IMR-90 (cell line): ENCODE data around the gene ZBTB7B. TPM values are rescaled to one million over a fixed set of nuclear protein-coding genes. Genes with fewer than 3 reads are reported as not detected.
A peak's percentile ranks its signal among the peaks of the same experiment; 100 is the strongest.

Experiments
- ATAC-seq: fragments of 200-7000 bp; cut with Tn5 transposase; 2 replicates; pipeline ENCODE4 v1.9.1; 2020; ENCODE audit warnings: low read depth, mild to moderate bottlenecking, moderate library complexity
- BruUV-seq: library from RNA; stranded (reverse); fragments of 400-500 nt; replicated peaks from 2 replicates; lab custom pipeline; 2021; lab: Mats Ljungman, UMichigan
- CTCF ChIA-PET: fragments of 300-600 bp; formaldehyde crosslinking; extraction: SDS; loops from one replicate; lab custom pipeline; 2021; ENCODE audit warnings: antibody characterized with exemption; lab: Yijun Ruan, JAX
- POLR2A ChIA-PET: fragments of 300-600 bp; sonication (Branson Sonifier 250); formaldehyde crosslinking; loops from one replicate; lab custom pipeline; 2022; ENCODE audit warnings: antibody characterized with exemption; ENCODE audit not compliant: unreplicated experiment; lab: Charles Lee
- DNase-seq: peaks from one replicate; pipeline ENCODE4 v3.0.0; 2013
- H2AFZ ChIP-seq: replicated peaks from 2 replicates; pipeline ENCODE3; 2013; ENCODE audit warnings: low read length, mild to moderate bottlenecking; ENCODE audit not compliant: poor library complexity
- H2AK5ac ChIP-seq: 2 replicates; pipeline ENCODE4 v1.6.1; 2013; ENCODE audit warnings: low read depth, low read length, inconsistent platforms
- H2AK9ac ChIP-seq: replicated peaks from 2 replicates; pipeline ENCODE3; 2013; ENCODE audit warnings: mild to moderate bottlenecking, low read depth, low read length, moderate library complexity; ENCODE audit not compliant: poor library complexity
- H2BK120ac ChIP-seq: 2 replicates; pipeline ENCODE4 v1.6.1; 2013; ENCODE audit warnings: low read depth, low read length, inconsistent platforms
- H2BK15ac ChIP-seq: 3 replicates; pipeline ENCODE4 v1.6.1; 2013; ENCODE audit warnings: low read depth, low read length, inconsistent platforms
- H2BK20ac ChIP-seq: 2 replicates; pipeline ENCODE4 v1.6.1; 2013; ENCODE audit warnings: low read depth, mild to moderate bottlenecking, inconsistent platforms, low read length, moderate library complexity
- H2BK5ac ChIP-seq: 2 replicates; pipeline ENCODE4 v1.6.1; 2013; ENCODE audit warnings: mild to moderate bottlenecking, low read depth, low read length, inconsistent platforms; ENCODE audit not compliant: poor library complexity, severe bottlenecking
- H3K14ac ChIP-seq: replicated peaks from 2 replicates; pipeline ENCODE4 v1.6.1; 2013; ENCODE audit warnings: low read depth, low read length, inconsistent platforms
- H3K18ac ChIP-seq: 2 replicates; pipeline ENCODE4 v1.6.1; 2013; ENCODE audit warnings: low read depth, low read length, control low read depth
- H3K23ac ChIP-seq: 2 replicates; pipeline ENCODE4 v1.6.1; 2013; ENCODE audit warnings: low read depth, low read length, inconsistent platforms
- H3K27ac ChIP-seq: 2 replicates; pipeline ENCODE4 v1.5.1; 2013; ENCODE audit warnings: mild to moderate bottlenecking, control low read depth, low read length; ENCODE audit not compliant: insufficient read depth
- H3K27me3 ChIP-seq: 2 replicates; pipeline ENCODE4 v1.6.1; 2013; ENCODE audit warnings: low read length; ENCODE audit not compliant: control insufficient read depth, insufficient read depth
- H3K36me3 ChIP-seq: 2 replicates; pipeline ENCODE4 v1.6.1; 2013; ENCODE audit warnings: low read length, mixed read lengths; ENCODE audit not compliant: control insufficient read depth, insufficient read depth
- H3K4ac ChIP-seq: 2 replicates; pipeline ENCODE4 v1.6.1; 2013; ENCODE audit warnings: low read depth, low read length, inconsistent platforms
- H3K4me1 ChIP-seq: 2 replicates; pipeline ENCODE4 v1.6.1; 2013; ENCODE audit warnings: low read length, mixed read lengths; ENCODE audit not compliant: control insufficient read depth, insufficient read depth
- H3K4me2 ChIP-seq: 2 replicates; pipeline ENCODE4 v1.6.1; 2013; ENCODE audit warnings: low read depth, mild to moderate bottlenecking, control low read depth, low read length, moderate library complexity
- H3K4me3 ChIP-seq: 2 replicates; pipeline ENCODE4 v1.5.1; 2013; ENCODE audit warnings: low read depth, mild to moderate bottlenecking, control low read depth, low read length, moderate library complexity; ENCODE audit not compliant: insufficient read depth
- H3K56ac ChIP-seq: 2 replicates; pipeline ENCODE4 v1.6.1; 2013; ENCODE audit warnings: low read length, inconsistent platforms; ENCODE audit not compliant: insufficient read depth; ENCODE audit errors: extremely low read depth
- H3K79me1 ChIP-seq, 2 experiments: 2 replicates each; pipeline ENCODE4 v1.6.1; 2013; ENCODE audit warnings: low read length in 2 of 2, inconsistent platforms in 1 of 2, low read depth in 1 of 2
- H3K9ac ChIP-seq: 2 replicates; pipeline ENCODE4 v1.6.1; 2013; ENCODE audit warnings: low read depth, low read length, control low read depth
- H3K9me1 ChIP-seq: 2 replicates; pipeline ENCODE4 v1.6.1; 2013; ENCODE audit warnings: low read length, inconsistent platforms; ENCODE audit not compliant: insufficient read depth
- H3K9me3 ChIP-seq: 2 replicates; pipeline ENCODE4 v1.6.1; 2013; ENCODE audit warnings: low read length; ENCODE audit not compliant: control insufficient read depth, insufficient read depth
- H4K20me1 ChIP-seq: 2 replicates; pipeline ENCODE4 v1.6.1; 2013; ENCODE audit warnings: low read length, inconsistent platforms; ENCODE audit not compliant: insufficient read depth
- H4K5ac ChIP-seq: 2 replicates; pipeline ENCODE4 v1.6.1; 2013; ENCODE audit warnings: mild to moderate bottlenecking, low read depth, low read length, control low read depth
- H4K8ac ChIP-seq, 2 experiments: 2 replicates each; pipeline ENCODE4 v1.6.1; 2013; ENCODE audit warnings: low read depth in 2 of 2, low read length in 2 of 2, control low read depth in 1 of 2, inconsistent platforms in 1 of 2
- H4K91ac ChIP-seq: 2 replicates; pipeline ENCODE4 v1.6.1; 2013; ENCODE audit warnings: low read depth, low read length, inconsistent platforms; ENCODE audit not compliant: insufficient read depth
- CTCF ChIP-seq: conservative IDR thresholded peaks from 2 replicates; pipeline ENCODE4 v1.5.1; 2012; ENCODE audit warnings: mild to moderate bottlenecking, low read depth, low read length, improper control_type of control experiment
- ELK1 ChIP-seq: fragments of 150-350 bp; IDR thresholded peaks from 2 replicates; pipeline ENCODE4 v1.6.1; 2016; ENCODE audit warnings: low read depth, mild to moderate bottlenecking, low read length, moderate library complexity, borderline replicate concordance
- WGBS, 2 experiments: methylation state at CpG; one replicate each; pipeline versions ENCODE4 v1.1.5 to v1.1.7; 2013; ENCODE audit warnings: missing lambda C conversion rate in 2 of 2; ENCODE audit not compliant: insufficient read length in 1 of 2; ENCODE audit errors: extremely low coverage in 2 of 2; 5-methylcytosine and 5-hydroxymethylcytosine counted together
- dilution Hi-C: fragments of 300-500 bp; cut with HindIII; formaldehyde crosslinking; loops from one replicate; pipeline ENCODE4 v1.14.3; 2018; ENCODE audit warnings: low sequenced_read_pairs; ENCODE audit not compliant: unreplicated experiment
- in situ Hi-C: fragments of 300-500 bp; cut with MboI; formaldehyde crosslinking; loops from 3 replicates; pipeline ENCODE4 v1.14.3; 2019; ENCODE audit warnings: low sequenced_read_pairs, inconsistent platforms, mixed read lengths
- intact Hi-C: fragments of 100-400 bp; cut with micrococcal nuclease; formaldehyde crosslinking; loops from 2 replicates; pipeline ENCODE4 v1.10.0; 2022
- polyA plus RNA-seq, 3 experiments: library from polyadenylated mRNA; depleted of rRNA; stranded (reverse); fragments of >200 nt; gene quantifications; 2 replicates each; pipeline ENCODE4 v1.2.3, GENCODE V29; 2012; ENCODE audit warnings: low replicate concordance in 1 of 3
- total RNA-seq: library from RNA; depleted of rRNA; stranded (reverse); fragments of >200 nt; gene quantifications from 2 replicates; pipeline ENCODE4 v1.2.3, GENCODE V29; 2012

Gene ZBTB7B
- total and polyA plus RNA-seq, 2 of the 4 experiments (the other 2 are of a cell fraction), result 7.7 to 17.4 TPM

DNA sequence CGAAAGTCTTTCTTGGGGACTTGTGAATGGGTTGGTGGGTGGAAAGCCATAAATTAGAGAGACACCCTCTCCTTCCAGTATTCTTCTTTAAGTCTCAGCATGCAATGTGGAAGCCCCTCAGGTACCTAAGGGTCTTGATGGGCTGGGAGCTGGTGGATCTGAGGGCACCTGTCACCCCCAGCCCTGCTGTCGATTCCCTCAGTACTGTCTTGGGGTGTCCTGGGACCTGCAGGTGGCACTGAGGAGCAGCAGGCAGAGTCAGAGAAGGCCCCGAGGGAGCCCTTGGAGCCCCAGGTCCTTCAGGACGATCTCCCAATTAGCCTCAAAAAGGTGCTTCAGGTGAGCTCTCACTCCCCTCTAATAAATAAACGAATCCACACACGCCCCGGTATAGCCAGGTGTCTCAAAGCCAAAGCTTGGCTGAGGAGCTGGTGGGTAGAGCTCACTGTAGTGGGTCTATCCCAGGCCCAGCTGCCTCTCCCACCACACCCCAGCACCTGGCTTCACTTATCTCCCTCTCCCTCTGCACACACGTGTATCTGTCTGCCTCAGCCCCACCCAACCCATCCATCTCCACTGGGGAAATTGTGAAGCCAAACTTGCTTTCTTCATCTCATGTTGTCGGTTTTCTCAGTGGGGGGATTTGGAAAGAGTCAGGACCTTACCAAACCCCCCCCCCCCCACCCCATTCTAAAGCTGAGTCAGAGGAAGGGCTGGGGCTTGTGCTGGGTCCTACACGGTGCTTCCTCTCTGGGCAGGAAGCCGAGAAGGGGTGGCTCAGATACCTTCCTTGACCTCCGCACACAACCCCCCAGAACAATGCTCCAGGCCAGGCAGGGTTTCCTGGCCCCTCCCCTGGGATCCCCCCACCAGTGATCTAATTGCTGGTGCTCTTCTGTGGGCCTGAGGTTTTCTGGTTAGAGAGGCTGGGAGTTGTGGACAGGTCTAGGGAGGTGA lies 50.1 kb downstream of the ZBTB7B start:
- WGBS, 2 experiments, result 40% methylated on average over 1 of the region's 12 CpGs; no CpG with 5 or more reads in 1 of the 2 experiments
- no peaks in the 10 kb centered on the region for H3K27me3 ChIP-seq
- H3K18ac ChIP-seq, result no peak overlapping the region
- H3K9me3 ChIP-seq, result no peaks in the 10 kb centered on the region
- no peak overlapping the region for H4K8ac ChIP-seq
- H3K9ac ChIP-seq, result no peak overlapping the region
- intact Hi-C loops (loop anchor here (5.0 kb wide), 1 partner anchor 50 kb away; the partner anchor contains the start of gene ZBTB7B), dilution Hi-C loops (no loop called here), in situ Hi-C loops (loop anchor here (10.0 kb wide), 1 partner anchor 98 kb away; the partner anchor contains the start of gene PBXIP1)
- no peak overlapping the region for H2BK20ac ChIP-seq
- H3K27ac ChIP-seq, result no peak overlapping the region
- TF ChIP-seq CTCF (peak; percentile 24; the same call in 1 of the 2 replicates), ELK1 (no peak)
- H3K56ac ChIP-seq, result no peak overlapping the region
- DNase-seq (no peak), ATAC-seq (no peak)
- H3K14ac ChIP-seq, result no peak overlapping the region
- no peak overlapping the region for H2BK120ac ChIP-seq
- H2AK9ac ChIP-seq, result peak overlapping the region; percentile 62
- no peak overlapping the region for H2BK5ac ChIP-seq
- H4K5ac ChIP-seq, result no peak overlapping the region
- no peak overlapping the region; the same call in 1 of the 2 replicates for H3K4me3 ChIP-seq
- H2AFZ ChIP-seq, result peak overlapping the region; percentile 95
- H3K4me1 ChIP-seq, result peaks cover 8% of the 10 kb centered on the region
- no peak overlapping the region for H3K23ac ChIP-seq
- BruUV-seq, result no TSS peak
- peaks cover 8% of the 10 kb centered on the region; the same call in 1 of the 2 replicates for H3K36me3 ChIP-seq
- H3K4me2 ChIP-seq, result peak overlapping the region; percentile 90
- H2BK15ac ChIP-seq, result no peak overlapping the region
- H3K9me1 ChIP-seq, result peaks cover 4% of the 10 kb centered on the region; the same call in 1 of the 2 replicates
- POLR2A ChIA-PET, result no interaction called here
- 0 out of 2 replicates have a peak overlapping the region, but pooled peaks have one; percentile 18 for H2AK5ac ChIP-seq
- H3K79me1 ChIP-seq, result peaks cover 0 to 15% of the 10 kb centered on the region in 2 experiments; a peak in 2 of 4 replicates
- no peak overlapping the region; the same call in 1 of the 2 replicates for H3K4ac ChIP-seq
- CTCF ChIA-PET, result interaction anchor here (0.6 to 1.3 kb wide), 4 partner anchors 18 to 32 kb away, joined by 3 to 6 read pairs (median 3); no protein-coding TSS in a partner anchor
- no peak overlapping the region for H4K91ac ChIP-seq
- H4K20me1 ChIP-seq, result no peaks in the 10 kb centered on the region; the same call in 1 of the 2 replicates
